Esophagus mucosa (tissue), 1 donor: ENCODE measurements around the gene INPP5J. TPM values are rescaled to one million over a fixed set of nuclear protein-coding genes. Genes with fewer than 3 reads are reported as not detected.
"Not testable (repeated sequence)": the region's sequence is repeated elsewhere in the genome, so short reads cannot be mapped to it uniquely, and the experiment has no call there.

ENCODE experiments used
- ATAC-seq: fragments of 200-7000 bp; cut with Tn5 transposase; one replicate; pipeline ENCODE4 v1.9.1; 2020
- total RNA-seq: library from RNA; stranded (reverse); gene quantifications from one replicate; pipeline ENCODE4 v1.2.4, GENCODE V29; 2023
- donor health status: DM: yes; HTN: yes; CAD: no.

INPP5J gene
- total RNA-seq, result 1.5 TPM

GRCh38 chr22:31122532-31123291 is at the start of gene INPP5J:
TSS of gene INPP5J (plus strand) at chr22:31122966. CDS start at chr22:31123015, 49 bp downstream.
- peak; percentile 52 for ATAC-seq

GRCh38 chr22:31073125-31073524 is 49.6 kb upstream of the INPP5J start:
- ATAC-seq, result not testable (repeated sequence)

GRCh38 chr22:31073545-31074145 is 49.1 kb upstream of the INPP5J start:
- ATAC-seq, result not testable (repeated sequence)

- peak; percentile 30 for ATAC-seq
Observed at GRCh38 chr22:31075961-31076360, 46.8 kb upstream of the INPP5J start.

- ATAC-seq, result no peak
Observed at GRCh38 chr22:31077681-31078080, 45.1 kb upstream of the INPP5J start.

GRCh38 chr22:31078389-31078788 is 44.4 kb upstream of the INPP5J start:
- not testable (repeated sequence) for ATAC-seq

- no peak for ATAC-seq
Observed at GRCh38 chr22:31079095-31079642, 43.6 kb upstream of the INPP5J start.

- no peak for ATAC-seq
Observed at GRCh38 chr22:31080164-31080847, 42.5 kb upstream of the INPP5J start.

- ATAC-seq, result peak; percentile 77
Observed at GRCh38 chr22:31080848-31081649, 41.7 kb upstream of the INPP5J start, which contains the start of gene SMTN. TSS of gene SMTN (plus strand) at chr22:31081318. CDS start at chr22:31083259, 1,941 bp downstream.

- no peak for ATAC-seq
Observed at GRCh38 chr22:31081963-31082605, 40.7 kb upstream of the INPP5J start.

GRCh38 chr22:31082606-31083376 is 40.0 kb upstream of the INPP5J start:
- ATAC-seq, result peak; percentile 18

- ATAC-seq, result no peak
Observed at GRCh38 chr22:31083377-31083768, 39.4 kb upstream of the INPP5J start.

- no peak for ATAC-seq
Observed at GRCh38 chr22:31083923-31084810, 38.6 kb upstream of the INPP5J start.

GRCh38 chr22:31084811-31085492 is 37.8 kb upstream of the INPP5J start:
- ATAC-seq, result peak; percentile 69

- ATAC-seq, result no peak
Observed at GRCh38 chr22:31085493-31085824, 37.3 kb upstream of the INPP5J start.

- ATAC-seq, result no peak
Observed at GRCh38 chr22:31085928-31086327, 36.8 kb upstream of the INPP5J start.

GRCh38 chr22:31086703-31087330 is 35.9 kb upstream of the INPP5J start:
- no peak for ATAC-seq

- ATAC-seq, result no peak
Observed at GRCh38 chr22:31087744-31088215, 35.0 kb upstream of the INPP5J start.
